HG02852 (cell line): Measurements from ENCODE around the gene PKP1.

Experiments
- ATAC-seq: cut with Tn5 transposase; IDR thresholded peaks from one replicate; pipeline ENCODE4 v1.9.1; 2021; ENCODE audit warnings: mild to moderate bottlenecking, moderate library complexity; ENCODE audit not compliant: unreplicated experiment

PKP1 gene

GRCh38 chr1:201324821-201325677 lies 41.7 kb downstream of the PKP1 start:
- ATAC-seq, result no peak

DNA sequence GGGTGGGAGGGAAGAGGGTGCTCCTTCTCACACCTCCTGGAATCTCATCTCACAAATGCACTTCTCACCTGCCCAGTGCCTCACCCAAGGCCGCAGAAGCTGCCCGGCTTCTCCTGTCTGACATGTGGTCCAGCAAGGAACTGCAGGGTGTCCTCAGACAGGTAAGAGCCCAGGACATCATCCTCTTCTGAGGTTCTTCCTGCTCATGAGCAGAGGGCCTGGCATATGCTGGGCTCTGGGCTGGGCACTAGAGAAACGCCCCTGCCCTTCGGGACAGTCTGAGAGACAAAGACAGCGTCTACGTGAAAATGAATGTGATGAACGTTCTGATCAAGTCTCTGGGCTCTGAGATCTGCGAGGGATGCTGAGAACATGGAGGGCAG lies 42.4 kb downstream of the PKP1 start:
- ATAC-seq, result no peak

- ATAC-seq, result no peak
Measured at GRCh38 chr1:201326710-201327109, 43.4 kb downstream of the PKP1 start.

DNA sequence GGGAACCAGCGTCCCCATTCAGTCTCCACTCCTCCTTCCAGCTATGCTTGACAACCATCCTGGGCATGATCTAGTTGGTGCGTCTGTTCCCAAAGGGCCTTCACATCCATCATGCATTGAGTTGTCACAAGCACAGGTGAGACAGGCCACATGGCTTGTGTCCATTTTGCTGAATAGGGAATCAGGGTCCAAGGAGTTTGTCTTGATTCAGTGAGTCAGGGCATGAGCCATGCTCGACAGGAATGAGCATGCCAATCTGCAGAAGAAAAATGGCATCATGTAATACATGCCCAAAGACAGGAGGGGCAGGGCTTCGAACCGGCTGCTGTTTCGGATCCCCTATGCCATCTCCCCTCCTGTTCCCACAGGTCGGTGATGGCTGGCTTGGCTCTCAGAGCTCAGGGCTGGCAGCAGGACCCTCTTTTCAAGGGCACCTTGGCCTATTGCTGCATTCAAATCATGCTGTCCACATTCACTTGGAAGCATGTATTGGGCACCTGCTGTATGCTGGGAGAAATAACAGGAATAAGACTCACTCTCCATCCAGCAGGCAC lies 44.5 kb downstream of the PKP1 start:
- ATAC-seq, result no peak

DNA sequence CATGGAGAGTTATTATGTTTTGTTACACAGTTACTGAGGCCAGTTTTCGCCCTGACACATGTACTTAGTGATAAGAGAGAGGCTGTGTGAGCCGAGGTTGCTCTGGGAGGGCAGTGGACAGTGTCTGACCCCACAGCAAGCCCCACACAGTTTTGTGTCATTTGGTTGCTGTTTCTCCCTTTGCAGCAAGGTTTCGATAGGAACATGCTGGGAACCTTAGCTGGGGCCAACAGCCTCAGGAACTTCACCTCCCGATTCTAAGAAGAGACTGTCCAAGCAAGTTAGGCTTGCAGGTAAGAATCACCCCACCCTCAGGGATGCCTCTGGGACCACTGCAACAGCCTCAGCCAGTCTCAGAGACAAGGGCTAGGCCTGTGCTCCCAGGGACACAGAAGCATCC lies 45.3 kb downstream of the PKP1 start:
- ATAC-seq, result no peak

GRCh38 chr1:201329286-201329685 lies 46.0 kb downstream of the PKP1 start:
- ATAC-seq, result no peak

GRCh38 chr1:201329801-201330200 lies 46.5 kb downstream of the PKP1 start:
- no peak for ATAC-seq

DNA sequence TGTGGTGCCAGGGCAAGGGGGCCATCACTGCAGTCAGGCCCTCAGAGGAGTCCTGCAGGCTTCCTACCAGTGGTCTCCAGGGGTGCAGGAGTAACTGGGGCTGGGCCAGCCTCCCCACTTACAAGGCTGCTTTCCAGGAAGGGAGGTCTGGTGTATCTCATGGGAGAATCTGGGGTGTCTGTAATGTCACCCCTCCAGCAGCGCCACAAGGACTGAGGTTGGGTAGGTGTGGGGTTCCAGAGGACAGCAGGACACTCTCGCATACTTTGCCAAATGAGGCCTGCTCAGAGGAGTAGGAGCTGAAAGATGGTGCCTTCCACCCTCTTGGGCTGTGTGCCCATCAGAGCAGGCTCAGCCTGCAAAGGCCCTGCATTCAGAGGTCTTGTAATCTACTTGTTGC lies 47.2 kb downstream of the PKP1 start:
- no peak for ATAC-seq

DNA sequence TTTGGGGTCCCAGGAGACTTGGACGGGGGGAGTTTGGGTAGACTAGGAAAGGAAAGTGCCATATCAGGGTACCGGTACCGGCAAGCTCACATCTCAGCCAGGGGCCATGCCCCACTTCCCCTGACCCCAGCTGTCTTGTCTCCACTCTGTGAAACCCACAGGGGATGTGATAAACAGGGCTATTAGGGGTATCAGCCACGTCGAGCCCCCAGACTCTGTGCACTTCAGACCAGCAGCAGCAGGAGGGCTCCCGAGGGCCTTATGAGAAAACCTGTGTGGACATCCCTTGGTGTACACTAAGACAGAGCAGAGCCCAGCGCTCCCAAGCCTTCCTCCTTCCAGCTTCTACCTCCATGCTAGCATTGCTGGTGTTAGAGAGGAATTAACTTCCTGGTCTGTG lies 47.9 kb downstream of the PKP1 start:
- no peak for ATAC-seq

DNA sequence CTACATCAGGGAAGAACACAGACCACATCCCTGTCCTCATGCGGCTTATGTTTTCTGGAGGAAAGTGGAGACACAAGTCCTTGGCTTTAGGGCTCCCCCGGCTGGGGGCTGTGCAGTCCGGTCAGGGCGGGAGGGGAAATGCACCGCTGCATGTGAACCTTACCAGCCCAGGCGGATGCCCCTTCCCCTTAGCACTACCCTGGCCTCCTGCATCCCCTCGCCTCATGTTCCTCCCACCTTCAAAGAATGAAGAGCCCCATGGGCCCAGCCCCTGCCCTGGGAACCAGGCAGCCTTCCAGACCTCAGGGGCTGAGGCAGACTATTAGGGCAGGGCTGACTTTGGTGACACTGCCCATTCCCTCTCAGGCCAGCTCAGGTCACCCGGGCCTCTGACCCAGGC lies 48.7 kb downstream of the PKP1 start:
- ATAC-seq, result no peak

- no peak for ATAC-seq
Measured at GRCh38 chr1:201332616-201333335, 49.5 kb downstream of the PKP1 start.

GRCh38 chr1:201334325-201335173 lies 51.2 kb downstream of the PKP1 start:
- ATAC-seq, result no peak

DNA sequence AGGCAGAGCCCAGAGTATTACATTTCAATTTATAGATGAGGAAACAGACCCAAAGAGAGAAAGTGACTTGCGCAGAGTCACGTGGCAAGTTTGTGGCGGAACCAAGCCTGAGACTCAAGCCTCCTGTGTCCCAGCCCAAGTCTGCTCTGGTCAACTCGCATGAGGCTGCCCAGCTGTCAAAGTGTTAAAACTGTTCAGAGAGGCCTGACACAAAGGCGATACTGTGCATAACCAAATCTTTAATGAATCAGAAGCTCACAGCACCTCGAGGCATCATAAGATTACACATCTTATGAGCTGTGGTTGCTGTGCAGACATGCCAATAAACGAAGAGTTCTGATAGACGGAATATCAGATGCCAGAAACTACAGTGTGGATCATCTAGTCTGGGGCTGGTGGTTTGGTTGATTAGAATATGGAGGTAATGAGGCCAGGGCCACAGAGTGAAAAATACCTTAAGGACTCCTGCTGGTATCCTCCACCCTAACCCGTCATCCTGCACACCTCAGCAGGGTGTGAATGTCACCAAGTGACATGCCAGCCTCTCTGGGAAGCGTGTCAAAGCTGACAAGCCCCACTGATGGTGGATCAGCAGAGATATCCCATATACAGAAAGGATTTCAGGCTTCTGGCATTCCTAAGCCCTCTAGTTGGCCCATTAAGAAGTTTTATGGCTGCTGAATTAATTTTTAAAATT lies 52.0 kb downstream of the PKP1 start:
- ATAC-seq, result no peak

DNA sequence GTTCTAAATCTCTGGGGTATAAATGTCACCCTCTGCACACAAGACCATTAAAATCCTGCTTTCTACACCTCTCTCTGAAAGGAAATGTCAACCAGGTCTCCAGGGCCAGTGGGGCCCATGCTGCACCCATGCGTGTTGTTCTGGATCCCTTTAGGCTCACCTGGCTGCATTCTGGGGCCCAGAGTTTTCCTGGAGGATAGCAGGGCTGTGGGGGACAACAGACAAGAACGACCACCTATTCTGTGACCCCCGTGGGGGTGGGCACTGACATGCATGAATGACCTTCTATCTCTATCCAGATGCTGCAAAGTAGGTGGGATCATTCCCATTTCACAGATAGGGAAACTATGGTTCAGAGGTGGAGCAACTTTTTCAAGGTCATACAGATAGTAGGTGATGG lies 52.6 kb downstream of the PKP1 start:
- no peak for ATAC-seq

GRCh38 chr1:201336711-201337450 lies 53.6 kb downstream of the PKP1 start:
- ATAC-seq, result no peak

DNA sequence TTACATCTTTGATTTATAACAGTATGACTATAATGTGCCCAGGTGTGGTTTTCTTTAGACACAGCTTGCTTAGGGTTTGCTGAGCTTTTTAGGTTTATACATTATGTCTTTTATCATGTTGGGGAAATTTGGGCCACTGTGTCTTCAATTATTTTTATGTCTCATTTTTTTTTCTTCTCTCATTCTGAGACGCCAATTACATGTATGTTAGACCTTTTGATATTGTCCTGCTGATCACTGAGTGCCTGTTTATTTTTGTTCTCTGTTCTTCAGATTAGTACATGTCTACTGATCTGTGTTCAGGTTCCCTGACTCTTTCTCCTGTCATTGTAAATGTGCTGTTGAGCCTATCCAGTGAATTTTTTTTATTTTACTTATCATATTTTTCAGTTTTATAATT lies 58.1 kb downstream of the PKP1 start:
- no peak for ATAC-seq

DNA sequence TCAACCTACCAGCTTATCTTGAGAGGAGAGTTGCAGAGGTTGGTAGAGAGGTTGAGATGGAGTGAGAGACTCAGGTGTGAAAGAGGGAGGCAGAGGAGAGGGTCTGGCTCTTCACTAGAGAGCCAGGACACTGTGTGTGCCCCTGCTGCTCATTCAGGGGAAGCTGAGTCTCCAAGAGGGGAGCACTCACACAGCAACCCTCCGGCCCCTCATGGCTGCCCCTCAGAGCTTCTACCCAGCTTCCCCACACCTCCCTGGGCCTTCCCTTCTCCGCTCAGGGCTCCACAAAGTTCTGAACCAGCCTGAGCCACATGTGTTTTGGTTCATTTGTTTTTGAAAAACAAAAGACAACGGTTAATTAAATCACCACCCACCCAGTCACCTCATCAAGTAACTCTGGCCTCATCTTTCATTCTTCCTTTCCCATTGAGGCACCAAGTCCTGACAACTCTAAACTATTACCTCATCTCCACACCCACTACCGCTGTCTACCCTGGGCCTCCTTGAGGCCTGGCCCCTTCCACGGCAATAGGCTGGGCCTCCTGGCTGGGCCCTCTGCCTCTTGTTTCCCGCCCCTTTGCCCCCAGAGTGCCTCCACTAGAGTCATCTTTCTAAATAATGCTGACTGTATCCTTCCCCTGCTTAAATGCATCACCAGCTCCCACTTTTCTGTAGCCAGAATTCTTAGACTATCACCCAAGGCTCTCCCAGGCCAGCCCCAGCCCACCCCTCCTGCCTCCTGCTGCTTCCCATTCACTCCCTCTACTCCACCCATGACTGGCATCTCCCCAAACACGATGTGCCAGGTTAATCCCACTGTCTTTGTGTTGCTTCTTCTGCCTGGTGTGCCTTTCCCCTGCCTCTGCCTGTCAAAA lies 61.1 kb downstream of the PKP1 start:
- ATAC-seq, result no peak

DNA sequence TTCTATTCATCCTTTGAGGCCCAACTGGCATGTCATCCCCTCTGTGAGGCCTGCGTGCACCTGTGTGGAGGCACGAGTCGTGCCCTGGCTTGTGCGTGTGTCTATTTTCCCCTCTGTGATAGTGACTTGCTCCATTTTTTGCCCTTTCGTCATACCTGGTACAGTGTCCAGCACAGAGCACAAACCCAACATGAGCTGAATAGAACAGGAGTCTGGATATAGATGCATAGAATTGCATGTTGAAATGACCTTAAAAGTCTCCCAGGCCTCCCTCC lies 61.7 kb downstream of the PKP1 start:
- no peak for ATAC-seq

DNA sequence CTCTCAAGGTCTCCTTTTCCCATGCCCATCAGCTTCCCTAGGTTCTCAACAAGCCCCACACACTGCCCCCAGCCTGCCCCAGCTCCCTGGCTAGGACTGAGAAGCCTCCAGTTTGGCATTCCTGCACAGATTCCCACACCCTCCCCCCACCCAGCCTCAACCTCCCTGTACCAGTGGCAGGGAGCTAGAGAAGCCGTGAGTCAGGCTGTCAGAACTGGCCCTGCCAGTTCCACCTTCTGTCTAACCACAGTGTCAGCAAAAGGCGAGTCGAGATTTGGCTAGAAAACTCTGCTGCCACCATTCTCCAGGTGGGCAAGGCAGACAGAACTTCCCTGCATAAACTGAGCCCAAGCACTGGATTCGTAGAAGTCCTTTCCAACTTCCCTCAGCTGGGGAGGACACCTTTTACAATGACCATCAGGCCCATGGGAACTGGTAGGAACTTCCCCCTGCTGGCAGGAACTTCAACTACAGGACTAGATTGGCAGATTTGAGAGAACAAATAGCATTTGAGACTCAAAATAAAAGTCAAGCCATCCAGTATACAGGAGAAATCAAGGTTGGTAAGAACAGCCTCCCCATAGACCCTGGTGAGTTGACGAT lies 63.1 kb downstream of the PKP1 start:
- no peak for ATAC-seq
